SH-SY5Y (cell line): Measurements from ENCODE around the gene CSRNP3.

Experiments used
- GATA2 ChIP-seq: IDR thresholded peaks from 2 replicates; pipeline ENCODE4 v1.6.1; 2011; ENCODE audit warnings: mild to moderate bottlenecking, low read depth, low read length
- GATA3 ChIP-seq: IDR thresholded peaks from 2 replicates; pipeline ENCODE4 v1.6.1; 2011; ENCODE audit warnings: low read depth, mild to moderate bottlenecking, low read length, moderate library complexity

- TF ChIP-seq GATA2 (no peak), GATA3 (no peak)
These were observed 21.1 kb upstream of the CSRNP3 start for GRCh38 chr2:165448406-165448805.
